IMR-90 (cell line): Measurements from ENCODE around the gene TCF7L1. TPM values are rescaled to one million over a fixed set of nuclear protein-coding genes. Genes with fewer than 3 reads are reported as not detected.
"Not testable (repeated sequence)": the region's sequence is repeated elsewhere in the genome, so short reads cannot be mapped to it uniquely, and the experiment has no call there.

Source experiments
- ATAC-seq: fragments of 200-7000 bp; cut with Tn5 transposase; 2 replicates; pipeline ENCODE4 v1.9.1; 2020; ENCODE audit warnings: low read depth, mild to moderate bottlenecking, moderate library complexity
- BruUV-seq: library from RNA; stranded (reverse); fragments of 400-500 nt; replicated peaks from 2 replicates; lab custom pipeline; 2021; lab: Mats Ljungman, UMichigan
- CTCF ChIA-PET: fragments of 300-600 bp; formaldehyde crosslinking; extraction: SDS; loops from one replicate; lab custom pipeline; 2021; ENCODE audit warnings: antibody characterized with exemption; lab: Yijun Ruan, JAX
- POLR2A ChIA-PET: fragments of 300-600 bp; sonication (Branson Sonifier 250); formaldehyde crosslinking; loops from one replicate; lab custom pipeline; 2022; ENCODE audit warnings: antibody characterized with exemption; ENCODE audit not compliant: unreplicated experiment; lab: Charles Lee
- DNase-seq: peaks from one replicate; pipeline ENCODE4 v3.0.0; 2013
- H2AFZ ChIP-seq: replicated peaks from 2 replicates; pipeline ENCODE3; 2013; ENCODE audit warnings: low read length, mild to moderate bottlenecking; ENCODE audit not compliant: poor library complexity
- H2AK5ac ChIP-seq: 2 replicates; pipeline ENCODE4 v1.6.1; 2013; ENCODE audit warnings: low read depth, low read length, inconsistent platforms
- H2AK9ac ChIP-seq: replicated peaks from 2 replicates; pipeline ENCODE3; 2013; ENCODE audit warnings: mild to moderate bottlenecking, low read depth, low read length, moderate library complexity; ENCODE audit not compliant: poor library complexity
- H2BK120ac ChIP-seq: 2 replicates; pipeline ENCODE4 v1.6.1; 2013; ENCODE audit warnings: low read depth, low read length, inconsistent platforms
- H2BK15ac ChIP-seq: 3 replicates; pipeline ENCODE4 v1.6.1; 2013; ENCODE audit warnings: low read depth, low read length, inconsistent platforms
- H2BK20ac ChIP-seq: 2 replicates; pipeline ENCODE4 v1.6.1; 2013; ENCODE audit warnings: low read depth, mild to moderate bottlenecking, inconsistent platforms, low read length, moderate library complexity
- H2BK5ac ChIP-seq: 2 replicates; pipeline ENCODE4 v1.6.1; 2013; ENCODE audit warnings: mild to moderate bottlenecking, low read depth, low read length, inconsistent platforms; ENCODE audit not compliant: poor library complexity, severe bottlenecking
- H3K14ac ChIP-seq: replicated peaks from 2 replicates; pipeline ENCODE4 v1.6.1; 2013; ENCODE audit warnings: low read depth, low read length, inconsistent platforms
- H3K18ac ChIP-seq: 2 replicates; pipeline ENCODE4 v1.6.1; 2013; ENCODE audit warnings: low read depth, low read length, control low read depth
- H3K23ac ChIP-seq: 2 replicates; pipeline ENCODE4 v1.6.1; 2013; ENCODE audit warnings: low read depth, low read length, inconsistent platforms
- H3K27ac ChIP-seq: 2 replicates; pipeline ENCODE4 v1.5.1; 2013; ENCODE audit warnings: mild to moderate bottlenecking, control low read depth, low read length; ENCODE audit not compliant: insufficient read depth
- H3K27me3 ChIP-seq: 2 replicates; pipeline ENCODE4 v1.6.1; 2013; ENCODE audit warnings: low read length; ENCODE audit not compliant: control insufficient read depth, insufficient read depth
- H3K36me3 ChIP-seq: 2 replicates; pipeline ENCODE4 v1.6.1; 2013; ENCODE audit warnings: low read length, mixed read lengths; ENCODE audit not compliant: control insufficient read depth, insufficient read depth
- H3K4ac ChIP-seq: 2 replicates; pipeline ENCODE4 v1.6.1; 2013; ENCODE audit warnings: low read depth, low read length, inconsistent platforms
- H3K4me1 ChIP-seq: 2 replicates; pipeline ENCODE4 v1.6.1; 2013; ENCODE audit warnings: low read length, mixed read lengths; ENCODE audit not compliant: control insufficient read depth, insufficient read depth
- H3K4me2 ChIP-seq: 2 replicates; pipeline ENCODE4 v1.6.1; 2013; ENCODE audit warnings: low read depth, mild to moderate bottlenecking, control low read depth, low read length, moderate library complexity
- H3K4me3 ChIP-seq: 2 replicates; pipeline ENCODE4 v1.5.1; 2013; ENCODE audit warnings: low read depth, mild to moderate bottlenecking, control low read depth, low read length, moderate library complexity; ENCODE audit not compliant: insufficient read depth
- H3K56ac ChIP-seq: 2 replicates; pipeline ENCODE4 v1.6.1; 2013; ENCODE audit warnings: low read length, inconsistent platforms; ENCODE audit not compliant: insufficient read depth; ENCODE audit errors: extremely low read depth
- H3K79me1 ChIP-seq, 2 experiments: 2 replicates each; pipeline ENCODE4 v1.6.1; 2013; ENCODE audit warnings: low read length in 2 of 2, inconsistent platforms in 1 of 2, low read depth in 1 of 2
- H3K9ac ChIP-seq: 2 replicates; pipeline ENCODE4 v1.6.1; 2013; ENCODE audit warnings: low read depth, low read length, control low read depth
- H3K9me1 ChIP-seq: 2 replicates; pipeline ENCODE4 v1.6.1; 2013; ENCODE audit warnings: low read length, inconsistent platforms; ENCODE audit not compliant: insufficient read depth
- H3K9me3 ChIP-seq: 2 replicates; pipeline ENCODE4 v1.6.1; 2013; ENCODE audit warnings: low read length; ENCODE audit not compliant: control insufficient read depth, insufficient read depth
- H4K20me1 ChIP-seq: 2 replicates; pipeline ENCODE4 v1.6.1; 2013; ENCODE audit warnings: low read length, inconsistent platforms; ENCODE audit not compliant: insufficient read depth
- H4K5ac ChIP-seq: 2 replicates; pipeline ENCODE4 v1.6.1; 2013; ENCODE audit warnings: mild to moderate bottlenecking, low read depth, low read length, control low read depth
- H4K8ac ChIP-seq, 2 experiments: 2 replicates each; pipeline ENCODE4 v1.6.1; 2013; ENCODE audit warnings: low read depth in 2 of 2, low read length in 2 of 2, control low read depth in 1 of 2, inconsistent platforms in 1 of 2
- H4K91ac ChIP-seq: 2 replicates; pipeline ENCODE4 v1.6.1; 2013; ENCODE audit warnings: low read depth, low read length, inconsistent platforms; ENCODE audit not compliant: insufficient read depth
- SMC3 ChIP-seq: fragments of 150-350 bp; IDR thresholded peaks from 2 replicates; pipeline ENCODE4 v1.6.1; 2016; ENCODE audit warnings: low read depth, mild to moderate bottlenecking, antibody characterized with exemption, low read length, moderate library complexity
- WGBS, 2 experiments: methylation state at CpG; one replicate each; pipeline versions ENCODE4 v1.1.5 to v1.1.7; 2013; ENCODE audit warnings: missing lambda C conversion rate in 2 of 2; ENCODE audit not compliant: insufficient read length in 1 of 2; ENCODE audit errors: extremely low coverage in 2 of 2; 5-methylcytosine and 5-hydroxymethylcytosine counted together
- dilution Hi-C: fragments of 300-500 bp; cut with HindIII; formaldehyde crosslinking; loops from one replicate; pipeline ENCODE4 v1.14.3; 2018; ENCODE audit warnings: low sequenced_read_pairs; ENCODE audit not compliant: unreplicated experiment
- in situ Hi-C: fragments of 300-500 bp; cut with MboI; formaldehyde crosslinking; loops from 3 replicates; pipeline ENCODE4 v1.14.3; 2019; ENCODE audit warnings: low sequenced_read_pairs, inconsistent platforms, mixed read lengths
- intact Hi-C: fragments of 100-400 bp; cut with micrococcal nuclease; formaldehyde crosslinking; loops from 2 replicates; pipeline ENCODE4 v1.10.0; 2022
- polyA plus RNA-seq, 3 experiments: library from polyadenylated mRNA; depleted of rRNA; stranded (reverse); fragments of >200 nt; gene quantifications; 2 replicates each; pipeline ENCODE4 v1.2.3, GENCODE V29; 2012; ENCODE audit warnings: low replicate concordance in 1 of 3
- total RNA-seq: library from RNA; depleted of rRNA; stranded (reverse); fragments of >200 nt; gene quantifications from 2 replicates; pipeline ENCODE4 v1.2.3, GENCODE V29; 2012

Gene TCF7L1
- total and polyA plus RNA-seq, 2 of the 4 experiments (the other 2 are of a cell fraction) = 0.72 to 11.1 TPM

- no peak for TF ChIP-seq SMC3
These were observed 21.0 kb downstream of the TCF7L1 start (continued) for GRCh38 chr2:85154048-85154753.

- H3K4me3 ChIP-seq, H2BK120ac ChIP-seq, H2AK5ac ChIP-seq, H3K4ac ChIP-seq, H3K56ac ChIP-seq, in situ Hi-C loops, H3K27ac ChIP-seq, H2AFZ ChIP-seq, H3K18ac ChIP-seq, H4K8ac ChIP-seq, H3K36me3 ChIP-seq, H2BK5ac ChIP-seq, intact Hi-C loops, dilution Hi-C loops, CTCF ChIA-PET, H3K4me1 ChIP-seq, BruUV-seq, ATAC-seq, DNase-seq, POLR2A ChIA-PET, H3K14ac ChIP-seq, H3K9ac ChIP-seq, H4K91ac ChIP-seq, H3K23ac ChIP-seq, H3K4me2 ChIP-seq, H3K9me3 ChIP-seq, H4K5ac ChIP-seq, H3K27me3 ChIP-seq, H2BK20ac ChIP-seq, H2AK9ac ChIP-seq, H2BK15ac ChIP-seq: not testable (repeated sequence)
- Histone ChIP-seq H3K9me1 (peaks cover 19% of the 10 kb centered on the region), H4K20me1 (peaks cover 74% of the 10 kb centered on the region), H3K79me1 (peaks cover 25 to 73% of the 10 kb centered on the region in 2 experiments)
- WGBS, 2 experiments = 89% methylated on average over 3 of the region's 8 CpGs; no CpG with 5 or more reads in 1 of the 2 experiments
These were observed 21.9 kb downstream of the TCF7L1 start for GRCh38 chr2:85155082-85155481.
